ENCODE results near the gene HM13.
"Not testable (repeated sequence)": the region's sequence is repeated elsewhere in the genome, so short reads cannot be mapped to it uniquely, and the experiment has no call there.

The HM13 gene

DNA sequence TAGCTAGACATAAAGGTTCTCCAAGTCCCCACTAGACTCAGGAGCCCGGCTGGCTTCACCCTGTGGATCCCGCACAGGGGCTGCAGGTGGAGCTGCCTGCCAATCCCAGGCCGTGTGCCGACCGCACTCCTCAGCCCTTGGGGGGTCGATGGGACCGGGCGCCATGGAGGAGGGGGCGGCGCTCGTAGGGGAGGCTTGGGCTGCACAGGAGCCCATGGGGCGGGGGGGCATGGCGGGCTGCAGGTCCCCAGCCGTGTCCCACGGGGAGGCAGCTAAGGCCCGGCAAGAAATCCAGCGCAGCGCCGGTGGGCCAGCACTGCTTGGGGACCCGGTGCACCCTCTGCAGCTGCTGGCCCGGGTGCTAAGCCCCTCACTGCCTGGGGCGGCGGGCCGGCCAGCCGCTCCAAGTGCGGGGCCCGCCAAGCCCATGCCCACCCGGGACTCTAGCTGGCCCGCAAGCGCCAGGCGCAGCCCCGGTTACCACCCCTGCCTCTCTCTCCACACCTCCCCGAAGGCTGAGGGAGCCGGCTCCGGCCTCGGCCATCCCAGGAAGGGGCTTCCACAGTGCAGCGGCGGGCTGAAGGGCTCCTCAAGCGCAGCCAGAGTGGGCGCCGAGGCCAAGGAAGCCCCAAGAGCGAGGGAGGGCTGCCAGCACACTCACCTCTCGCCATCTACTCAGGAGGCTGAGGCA, 64.4 kb downstream of the HM13 start:
- no peak for DNase-seq (ENCODE audit: low spot score)
- TF ChIP-seq CTCF (IDR thresholded peaks at IDR 0.05; ENCODE audit: extremely low read depth, missing control alignments) = no peak

- DNase-seq (ENCODE audit: low spot score) = no peak
- TF ChIP-seq CTCF (IDR thresholded peaks at IDR 0.05; ENCODE audit: extremely low read depth, missing control alignments) = no peak
These were observed 65.0 kb downstream of the HM13 start for GRCh38 chr20:31579245-31579644.

GRCh38 chr20:31579941-31580651, 65.9 kb downstream of the HM13 start:
- DNase-seq (ENCODE audit: low spot score) = not testable (repeated sequence)

DNA sequence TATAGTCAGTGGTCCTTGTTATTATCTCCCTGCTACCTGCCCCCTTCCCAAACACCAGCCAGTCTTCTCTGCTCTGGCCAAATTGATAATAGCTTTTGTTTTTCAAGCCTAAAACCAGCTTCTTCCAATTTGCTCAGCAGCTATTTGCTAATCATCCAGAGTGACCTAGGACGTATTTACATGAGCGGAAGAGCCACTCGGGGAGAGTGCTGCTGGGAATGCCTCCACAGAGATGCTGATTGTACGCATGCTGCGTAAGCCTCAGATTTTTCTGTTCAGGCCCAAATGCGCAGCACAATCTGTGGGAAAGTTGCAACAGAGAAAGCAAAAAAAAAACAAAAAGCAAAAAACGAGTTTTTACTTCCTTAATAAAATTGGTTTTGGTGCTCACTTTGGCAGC, 66.5 kb downstream of the HM13 start:
- no peak for DNase-seq (ENCODE audit: low spot score)

GRCh38 chr20:31581391-31581790, 67.1 kb downstream of the HM13 start:
- no peak for DNase-seq (ENCODE audit: low spot score)

More for the DNA sequence above, 66.5 kb downstream of the HM13 start:
- TF ChIP-seq CTCF (IDR thresholded peaks at IDR 0.05; ENCODE audit: extremely low read depth, missing control alignments) = no peak

GRCh38 chr20:31587545-31588389, 73.5 kb downstream of the HM13 start:
- TF ChIP-seq CTCF (IDR thresholded peaks at IDR 0.05; ENCODE audit: extremely low read depth, missing control alignments) = no peak
- DNase-seq (ENCODE audit: low spot score) = peak; percentile 68

More at GRCh38 chr20:31581391-31581790, 67.1 kb downstream of the HM13 start:
- no peak for TF ChIP-seq CTCF (IDR thresholded peaks at IDR 0.05; ENCODE audit: extremely low read depth, missing control alignments)

DNA sequence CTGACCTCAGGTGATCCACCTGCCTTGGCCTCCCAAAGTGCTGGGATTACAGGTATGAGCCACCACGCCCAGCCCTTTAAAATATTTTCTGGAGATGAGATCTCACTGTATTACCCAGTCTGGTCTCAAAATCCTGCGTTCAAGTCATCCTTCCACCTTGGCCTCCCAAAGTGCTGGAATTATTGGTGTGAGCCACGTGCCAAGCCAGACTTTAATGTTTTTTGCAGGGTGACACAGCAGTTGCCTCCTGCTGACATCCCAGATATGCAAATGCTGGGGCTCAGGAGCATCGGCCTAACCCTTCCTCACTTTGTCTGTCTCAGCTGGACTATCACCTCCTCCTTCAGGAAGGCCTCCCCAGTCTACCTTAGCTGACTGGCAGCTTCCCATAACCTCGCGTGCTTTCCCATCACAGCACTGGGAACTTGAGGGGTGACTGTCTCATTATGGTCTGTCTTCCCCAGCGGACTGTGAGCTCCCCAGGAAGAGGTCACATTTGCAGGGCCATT, 76.5 kb downstream of the HM13 start:
- no peak for TF ChIP-seq CTCF (IDR thresholded peaks at IDR 0.05; ENCODE audit: extremely low read depth, missing control alignments)
- DNase-seq (ENCODE audit: low spot score) = no peak

Measured in GM20000 (cell line).